ENCODE results near the gene LRRC46.

LRRC46 gene, protein sequence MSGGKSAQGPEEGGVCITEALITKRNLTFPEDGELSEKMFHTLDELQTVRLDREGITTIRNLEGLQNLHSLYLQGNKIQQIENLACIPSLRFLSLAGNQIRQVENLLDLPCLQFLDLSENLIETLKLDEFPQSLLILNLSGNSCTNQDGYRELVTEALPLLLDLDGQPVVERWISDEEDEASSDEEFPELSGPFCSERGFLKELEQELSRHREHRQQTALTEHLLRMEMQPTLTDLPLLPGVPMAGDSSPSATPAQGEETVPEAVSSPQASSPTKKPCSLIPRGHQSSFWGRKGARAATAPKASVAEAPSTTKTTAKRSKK

DNA sequence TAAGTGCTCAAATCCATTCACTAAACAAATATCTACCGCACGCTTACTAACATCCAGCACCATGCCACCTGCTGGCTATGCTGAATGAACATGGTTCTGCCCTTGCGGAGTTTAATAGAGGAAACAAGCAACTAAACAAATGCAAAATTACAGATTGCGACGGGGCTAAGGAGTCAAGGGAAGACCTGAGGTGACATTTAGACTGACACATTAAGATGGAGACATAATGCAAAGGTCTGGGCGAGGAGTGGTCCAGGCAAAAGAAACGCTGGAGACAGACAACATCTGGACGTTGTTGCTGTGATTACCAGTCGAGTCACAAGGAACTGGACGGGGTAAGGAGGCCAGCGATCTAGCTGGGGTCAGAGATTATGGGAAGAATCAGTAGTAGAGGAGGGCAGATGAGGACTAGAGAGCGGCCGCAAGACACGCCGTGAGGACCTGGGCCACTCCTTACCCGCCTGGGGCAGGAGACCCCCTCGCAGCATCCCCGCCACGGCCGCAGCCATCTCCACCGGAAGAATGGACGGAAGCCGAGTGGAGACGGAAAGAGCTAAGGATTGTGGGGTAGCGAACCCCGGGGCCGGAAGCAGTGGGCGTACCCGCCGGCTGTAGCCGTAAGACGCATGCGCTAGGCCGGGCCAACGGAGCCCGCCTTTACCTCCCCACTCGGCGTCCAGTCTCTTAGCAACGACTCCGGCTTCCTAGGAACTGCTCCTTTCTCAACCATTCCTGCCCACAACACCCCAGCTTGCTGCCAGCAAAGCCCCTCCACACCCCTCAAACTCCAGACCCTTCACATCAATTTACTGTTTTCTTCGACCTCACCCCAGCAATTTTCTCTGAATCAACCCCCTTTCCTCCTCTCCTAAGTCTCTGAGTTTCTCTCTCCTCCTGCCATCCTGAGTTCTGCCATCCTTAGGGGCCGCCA is at the start of gene LRRC46, which contains the start of gene MRPL10:
Gene LRRC46, plus strand, starts transcription at position 668 of the 931 bp plus-strand sequence. CDS start 320 bp downstream, outside the sequence.
Gene MRPL10, minus strand, starts transcription at position 539 of the 931 bp plus-strand sequence. Its CDS starts 30 bp downstream, at position 509.
- DNase-seq (ENCODE audit: low read depth): peak; percentile 93
- peak within 1 kb of the TSS; percentile 68 for H3K4me3 ChIP-seq (ENCODE audit: low read length)
- TF ChIP-seq, protein P1, sequence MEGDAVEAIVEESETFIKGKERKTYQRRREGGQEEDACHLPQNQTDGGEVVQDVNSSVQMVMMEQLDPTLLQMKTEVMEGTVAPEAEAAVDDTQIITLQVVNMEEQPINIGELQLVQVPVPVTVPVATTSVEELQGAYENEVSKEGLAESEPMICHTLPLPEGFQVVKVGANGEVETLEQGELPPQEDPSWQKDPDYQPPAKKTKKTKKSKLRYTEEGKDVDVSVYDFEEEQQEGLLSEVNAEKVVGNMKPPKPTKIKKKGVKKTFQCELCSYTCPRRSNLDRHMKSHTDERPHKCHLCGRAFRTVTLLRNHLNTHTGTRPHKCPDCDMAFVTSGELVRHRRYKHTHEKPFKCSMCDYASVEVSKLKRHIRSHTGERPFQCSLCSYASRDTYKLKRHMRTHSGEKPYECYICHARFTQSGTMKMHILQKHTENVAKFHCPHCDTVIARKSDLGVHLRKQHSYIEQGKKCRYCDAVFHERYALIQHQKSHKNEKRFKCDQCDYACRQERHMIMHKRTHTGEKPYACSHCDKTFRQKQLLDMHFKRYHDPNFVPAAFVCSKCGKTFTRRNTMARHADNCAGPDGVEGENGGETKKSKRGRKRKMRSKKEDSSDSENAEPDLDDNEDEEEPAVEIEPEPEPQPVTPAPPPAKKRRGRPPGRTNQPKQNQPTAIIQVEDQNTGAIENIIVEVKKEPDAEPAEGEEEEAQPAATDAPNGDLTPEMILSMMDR (IDR thresholded peaks at IDR 0.05; ENCODE audit: insufficient read depth, low read depth, low read length, missing control alignments): peak; percentile 55

DNA sequence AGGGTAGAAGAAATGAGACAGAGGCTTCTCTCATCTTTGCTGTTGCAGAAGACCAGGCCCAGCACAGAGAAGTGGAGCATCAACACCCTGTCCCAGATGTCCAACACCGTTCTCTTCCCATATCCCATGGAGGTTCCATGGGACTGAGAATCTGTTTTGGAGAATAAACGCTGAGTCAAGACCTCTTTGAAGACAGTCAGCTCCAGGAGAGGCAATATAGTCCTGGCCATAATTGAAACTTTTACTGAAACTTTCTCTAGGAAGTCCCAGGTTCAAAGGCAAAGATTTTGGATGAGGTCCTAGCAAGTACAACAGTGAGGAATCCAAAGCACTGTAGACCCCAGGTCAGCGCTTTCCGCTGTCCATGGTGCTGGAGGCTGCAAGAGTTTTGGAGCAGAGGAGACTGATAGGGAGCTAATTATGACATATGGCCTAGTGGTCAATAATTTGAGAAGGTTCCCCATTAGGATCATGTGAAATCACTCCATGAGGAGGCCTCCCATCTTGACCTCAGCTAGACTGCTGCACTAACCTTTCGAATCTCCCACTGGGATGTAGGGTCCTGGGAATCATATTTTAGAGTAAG is 45.8 kb upstream of the LRRC46 start:
- no peak overlapping the region for H3K4me3 ChIP-seq (ENCODE audit: low read length)
- peak; percentile 40 for DNase-seq (ENCODE audit: low read depth)
- TF ChIP-seq, protein P1 (IDR thresholded peaks at IDR 0.05; ENCODE audit: insufficient read depth, low read depth, low read length, missing control alignments): no peak

DNA sequence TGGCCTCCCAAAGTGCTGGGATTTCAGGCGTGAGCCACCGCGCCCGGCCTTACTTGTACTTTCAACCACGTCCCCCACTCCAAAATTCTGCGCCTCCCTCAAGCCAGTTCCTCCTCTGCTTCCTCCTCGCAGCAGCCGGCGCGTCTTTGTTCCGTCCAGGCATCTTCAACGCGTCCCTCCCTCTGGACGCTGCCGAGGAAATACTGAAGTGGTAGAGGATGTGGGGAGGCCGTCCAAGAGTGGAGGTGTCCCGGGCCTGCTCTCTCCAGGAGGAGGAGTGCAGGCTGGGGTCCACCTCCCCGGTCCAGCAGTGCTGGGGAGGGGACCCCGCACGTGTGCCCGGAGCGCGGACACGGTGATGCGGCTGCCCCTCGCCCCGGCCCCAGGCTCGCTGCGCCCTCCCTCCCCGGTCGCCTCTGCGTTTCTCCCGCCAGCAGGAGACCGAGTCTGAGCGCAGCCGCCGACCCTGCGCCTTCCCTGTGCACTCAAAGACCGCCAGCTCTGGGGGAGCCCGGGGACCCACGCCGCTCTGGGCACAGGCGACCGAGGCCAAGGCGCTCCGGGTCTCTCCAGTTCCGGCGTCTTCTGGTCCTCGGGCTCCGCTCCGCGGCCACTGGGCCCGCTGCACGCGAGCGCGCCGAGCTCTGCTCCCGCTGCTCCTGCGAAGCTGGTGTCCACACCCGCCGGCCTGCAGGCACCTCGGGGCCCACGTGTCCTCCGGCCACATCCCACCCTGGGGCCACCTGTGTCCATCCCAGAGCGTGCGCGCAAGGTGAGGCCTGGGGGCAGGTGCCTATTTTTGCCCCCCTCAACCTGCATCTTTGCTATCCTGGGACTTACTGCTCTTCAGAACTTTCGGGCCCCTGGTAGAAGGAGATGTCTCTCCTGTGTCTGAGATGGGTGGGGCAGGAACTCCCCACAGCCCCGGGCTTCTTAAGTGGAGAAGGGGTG is 41.6 kb upstream of the LRRC46 start:
- TF ChIP-seq, protein P1 (IDR thresholded peaks at IDR 0.05; ENCODE audit: insufficient read depth, low read depth, low read length, missing control alignments): peak; percentile 50
- peak; percentile 59 for DNase-seq (ENCODE audit: low read depth)
- no peak overlapping the region for H3K4me3 ChIP-seq (ENCODE audit: low read length)

DNA sequence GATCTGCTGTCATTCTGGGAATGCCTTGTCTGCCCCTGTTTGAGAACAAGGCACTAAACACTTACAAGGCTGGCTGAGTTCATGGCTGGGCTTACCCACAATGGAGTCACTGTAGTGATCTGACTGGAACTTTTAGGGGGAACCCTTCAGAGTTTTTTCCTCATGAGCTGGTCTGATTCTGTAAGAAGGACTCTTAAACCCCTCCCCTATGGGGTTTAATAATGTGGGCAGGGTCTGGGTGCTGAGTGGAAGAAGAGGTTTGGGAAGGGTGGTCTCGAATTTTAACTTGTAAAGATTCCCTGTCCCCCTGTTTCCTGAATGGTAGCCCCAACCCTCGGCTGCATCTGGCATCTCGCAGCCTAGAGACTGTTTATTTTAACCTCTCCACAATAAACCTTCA is 40.4 kb upstream of the LRRC46 start:
- TF ChIP-seq, protein P1 (IDR thresholded peaks at IDR 0.05; ENCODE audit: insufficient read depth, low read depth, low read length, missing control alignments): no peak
- no peak overlapping the region for H3K4me3 ChIP-seq (ENCODE audit: low read length)
- DNase-seq (ENCODE audit: low read depth): no peak

DNA sequence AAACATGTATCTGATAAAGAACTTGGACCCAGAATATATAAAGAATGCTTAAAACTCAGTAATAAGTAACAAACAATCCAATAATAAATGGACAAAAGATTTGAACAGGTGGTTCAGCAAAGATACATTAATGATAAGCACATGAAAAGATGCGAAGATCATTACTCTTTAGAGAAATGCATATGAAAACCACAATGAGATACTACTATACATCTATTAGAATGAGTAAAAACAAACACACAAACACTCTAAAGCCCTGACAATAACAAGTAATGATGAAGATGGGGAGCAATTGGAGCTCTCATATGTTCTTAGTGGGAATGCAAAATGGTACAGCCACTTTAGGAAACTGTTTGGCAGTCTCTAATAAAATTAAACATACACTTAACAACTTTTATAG is 39.0 kb upstream of the LRRC46 start:
- TF ChIP-seq, protein P1 (IDR thresholded peaks at IDR 0.05; ENCODE audit: insufficient read depth, low read depth, low read length, missing control alignments): no peak
- DNase-seq (ENCODE audit: low read depth): no peak
- no peak overlapping the region for H3K4me3 ChIP-seq (ENCODE audit: low read length)

DNA sequence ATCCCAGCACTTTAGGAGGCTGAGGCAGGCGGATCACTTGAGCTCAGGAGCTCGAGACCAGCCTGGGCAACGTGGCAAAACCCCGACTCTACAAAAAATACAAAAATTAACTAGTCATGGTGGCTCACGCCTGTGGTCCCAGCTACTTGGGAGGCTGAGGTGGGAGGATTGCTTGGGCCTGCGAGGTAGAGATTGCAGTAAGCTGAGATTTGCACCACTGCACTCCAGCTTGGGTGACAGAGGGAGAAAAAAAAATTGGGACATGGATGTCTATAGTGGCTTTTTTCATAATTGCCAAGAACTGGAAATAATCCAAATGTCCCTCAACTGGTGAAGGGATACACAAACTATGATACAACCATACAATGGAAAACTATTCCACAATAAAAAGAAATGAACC is 38.5 kb upstream of the LRRC46 start:
- H3K4me3 ChIP-seq (ENCODE audit: low read length): no peak overlapping the region
- DNase-seq (ENCODE audit: low read depth): no peak
- TF ChIP-seq, protein P1 (IDR thresholded peaks at IDR 0.05; ENCODE audit: insufficient read depth, low read depth, low read length, missing control alignments): no peak

All from epithelial cell of esophagus (primary cell).